ENCODE measurements around the gene CBLN1. TPM values are rescaled to one million over a fixed set of nuclear protein-coding genes. Genes with fewer than 3 reads are reported as not detected.

The CBLN1 gene
- total and polyA plus RNA-seq, 2 of the 4 experiments (the other 2 are of a cell fraction) = not detected

- H3K36me3 ChIP-seq (ENCODE audit: control insufficient read depth, insufficient read depth, low read length) = no peaks in the 10 kb centered on the region
- H2AK5ac ChIP-seq (ENCODE audit: low read depth, low read length) = no peak overlapping the region
- TF ChIP-seq RFX5 (IDR thresholded peaks at IDR 0.05; ENCODE audit: low read depth, low read length) = no peak
- TF ChIP-seq, protein P1, sequence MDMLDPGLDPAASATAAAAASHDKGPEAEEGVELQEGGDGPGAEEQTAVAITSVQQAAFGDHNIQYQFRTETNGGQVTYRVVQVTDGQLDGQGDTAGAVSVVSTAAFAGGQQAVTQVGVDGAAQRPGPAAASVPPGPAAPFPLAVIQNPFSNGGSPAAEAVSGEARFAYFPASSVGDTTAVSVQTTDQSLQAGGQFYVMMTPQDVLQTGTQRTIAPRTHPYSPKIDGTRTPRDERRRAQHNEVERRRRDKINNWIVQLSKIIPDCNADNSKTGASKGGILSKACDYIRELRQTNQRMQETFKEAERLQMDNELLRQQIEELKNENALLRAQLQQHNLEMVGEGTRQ (IDR thresholded peaks at IDR 0.05; ENCODE audit: low read depth, low read length) = no peak
- no peak for TF ChIP-seq NFE2L2 (IDR thresholded peaks at IDR 0.05; ENCODE audit: low read depth, low read length)
- no peak for TF ChIP-seq MAZ (IDR thresholded peaks at IDR 0.05; ENCODE audit: borderline replicate concordance, low read depth, low read length)
- no peak for TF ChIP-seq CEBPB (IDR thresholded peaks at IDR 0.05; ENCODE audit: low read depth, low read length)
- no peak for TF ChIP-seq SMC3 (IDR thresholded peaks at IDR 0.05; ENCODE audit: low read depth, low read length)
- no peak for TF ChIP-seq ELK1 (IDR thresholded peaks at IDR 0.05; ENCODE audit: borderline replicate concordance, low read depth, low read length)
- no peak for TF ChIP-seq BHLHE40 (IDR thresholded peaks at IDR 0.05; ENCODE audit: low read depth, low read length)
- TF ChIP-seq, protein P2, sequence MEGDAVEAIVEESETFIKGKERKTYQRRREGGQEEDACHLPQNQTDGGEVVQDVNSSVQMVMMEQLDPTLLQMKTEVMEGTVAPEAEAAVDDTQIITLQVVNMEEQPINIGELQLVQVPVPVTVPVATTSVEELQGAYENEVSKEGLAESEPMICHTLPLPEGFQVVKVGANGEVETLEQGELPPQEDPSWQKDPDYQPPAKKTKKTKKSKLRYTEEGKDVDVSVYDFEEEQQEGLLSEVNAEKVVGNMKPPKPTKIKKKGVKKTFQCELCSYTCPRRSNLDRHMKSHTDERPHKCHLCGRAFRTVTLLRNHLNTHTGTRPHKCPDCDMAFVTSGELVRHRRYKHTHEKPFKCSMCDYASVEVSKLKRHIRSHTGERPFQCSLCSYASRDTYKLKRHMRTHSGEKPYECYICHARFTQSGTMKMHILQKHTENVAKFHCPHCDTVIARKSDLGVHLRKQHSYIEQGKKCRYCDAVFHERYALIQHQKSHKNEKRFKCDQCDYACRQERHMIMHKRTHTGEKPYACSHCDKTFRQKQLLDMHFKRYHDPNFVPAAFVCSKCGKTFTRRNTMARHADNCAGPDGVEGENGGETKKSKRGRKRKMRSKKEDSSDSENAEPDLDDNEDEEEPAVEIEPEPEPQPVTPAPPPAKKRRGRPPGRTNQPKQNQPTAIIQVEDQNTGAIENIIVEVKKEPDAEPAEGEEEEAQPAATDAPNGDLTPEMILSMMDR (conservative IDR thresholded peaks at IDR 0.05; ENCODE audit: low read depth, low read length) = no peak
- no peak for TF ChIP-seq RCOR1 (IDR thresholded peaks at IDR 0.05; ENCODE audit: insufficient replicate concordance, low read length)
- TF ChIP-seq CHD1 (IDR thresholded peaks at IDR 0.05; ENCODE audit: low read depth, low read length) = no peak
- no peak for TF ChIP-seq MAFK (IDR thresholded peaks at IDR 0.05; ENCODE audit: low read depth, low read length)
- TF ChIP-seq FOS (IDR thresholded peaks at IDR 0.05; ENCODE audit: low read depth, low read length) = no peak
- no peak for TF ChIP-seq RAD21 (IDR thresholded peaks at IDR 0.05; ENCODE audit: low read length)
- TF ChIP-seq MXI1 (IDR thresholded peaks at IDR 0.05; ENCODE audit: borderline replicate concordance, low read depth, low read length) = no peak
- no peak for TF ChIP-seq POLR2A (IDR thresholded peaks at IDR 0.05; ENCODE audit: low read depth, low read length)
- H3K4ac ChIP-seq (ENCODE audit: low read depth, low read length) = no peak overlapping the region
- no CpG with 5 or more reads among the region's 2 CpGs for WGBS, 2 experiments (ENCODE audit: extremely low coverage in 2 of 2, insufficient read length in 1 of 2)
- in situ Hi-C loops (cut with MboI; ENCODE audit: low sequenced_read_pairs) = no loop called here
- H3K4me3 ChIP-seq (ENCODE audit: insufficient read depth, low read depth, low read length) = no peak overlapping the region
- no peak overlapping the region for H3K27ac ChIP-seq (ENCODE audit: insufficient read depth, low read length)
- H4K20me1 ChIP-seq (ENCODE audit: insufficient read depth, low read length) = no peaks in the 10 kb centered on the region
- ChIA-PET POLR2A (ENCODE audit: unreplicated experiment) (no interaction called here), CTCF (no interaction called here)
- H4K91ac ChIP-seq (ENCODE audit: insufficient read depth, low read depth, low read length) = no peak overlapping the region
- no peak overlapping the region for H2AFZ ChIP-seq (replicated peaks; ENCODE audit: low read length, poor library complexity)
- no peaks in the 10 kb centered on the region for H3K4me1 ChIP-seq (ENCODE audit: control insufficient read depth, insufficient read depth, low read length)
- no peaks in the 10 kb centered on the region for H3K9me1 ChIP-seq (ENCODE audit: insufficient read depth, low read length)
- no peak for ATAC-seq (ENCODE audit: low read depth)
- H3K14ac ChIP-seq (replicated peaks; ENCODE audit: low read depth, low read length) = no peak overlapping the region
- H3K79me1 ChIP-seq (ENCODE audit: low read depth in 1 of 2, low read length in 2 of 2) = no peaks in the 10 kb centered on the region
- H2BK5ac ChIP-seq (ENCODE audit: low read depth, low read length, poor library complexity, severe bottlenecking) = no peak overlapping the region
- no peak overlapping the region for H2AK9ac ChIP-seq (replicated peaks; ENCODE audit: low read depth, low read length, poor library complexity)
- no peak overlapping the region for H4K8ac ChIP-seq (ENCODE audit: low read depth in 2 of 2, low read length in 2 of 2)
- no peak overlapping the region for H3K56ac ChIP-seq (ENCODE audit: extremely low read depth, insufficient read depth, low read length)
- H3K23ac ChIP-seq (ENCODE audit: low read depth, low read length) = no peak overlapping the region
- no peak overlapping the region for H3K9ac ChIP-seq (ENCODE audit: low read depth, low read length)
- no peak overlapping the region for H3K18ac ChIP-seq (ENCODE audit: low read depth, low read length)
- no peak overlapping the region for H3K4me2 ChIP-seq (ENCODE audit: low read depth, low read length)
- H3K9me3 ChIP-seq (ENCODE audit: control insufficient read depth, insufficient read depth, low read length) = no peaks in the 10 kb centered on the region
- no TSS peak for BruUV-seq (replicated peaks)
- dilution Hi-C loops (cut with HindIII; ENCODE audit: low sequenced_read_pairs, unreplicated experiment) = no loop called here
- H2BK20ac ChIP-seq (ENCODE audit: low read depth, low read length) = no peak overlapping the region
- no peak overlapping the region for H2BK15ac ChIP-seq (ENCODE audit: low read depth, low read length)
- no peak for DNase-seq
- intact Hi-C loops (cut with micrococcal nuclease) = no loop called here
- no peak overlapping the region for H4K5ac ChIP-seq (ENCODE audit: low read depth, low read length)
- no peak overlapping the region for H2BK120ac ChIP-seq (ENCODE audit: low read depth, low read length)
- H3K27me3 ChIP-seq (ENCODE audit: control insufficient read depth, insufficient read depth, low read length) = no peaks in the 10 kb centered on the region
Observed at GRCh38 chr16:49292413-49292812, 10.8 kb upstream of the CBLN1 start.
